ENCODE results near the gene CALN1.
"Not testable (repeated sequence)": the region's sequence is repeated elsewhere in the genome, so short reads cannot be mapped to it uniquely, and the experiment has no call there.

CALN1 gene

DNA sequence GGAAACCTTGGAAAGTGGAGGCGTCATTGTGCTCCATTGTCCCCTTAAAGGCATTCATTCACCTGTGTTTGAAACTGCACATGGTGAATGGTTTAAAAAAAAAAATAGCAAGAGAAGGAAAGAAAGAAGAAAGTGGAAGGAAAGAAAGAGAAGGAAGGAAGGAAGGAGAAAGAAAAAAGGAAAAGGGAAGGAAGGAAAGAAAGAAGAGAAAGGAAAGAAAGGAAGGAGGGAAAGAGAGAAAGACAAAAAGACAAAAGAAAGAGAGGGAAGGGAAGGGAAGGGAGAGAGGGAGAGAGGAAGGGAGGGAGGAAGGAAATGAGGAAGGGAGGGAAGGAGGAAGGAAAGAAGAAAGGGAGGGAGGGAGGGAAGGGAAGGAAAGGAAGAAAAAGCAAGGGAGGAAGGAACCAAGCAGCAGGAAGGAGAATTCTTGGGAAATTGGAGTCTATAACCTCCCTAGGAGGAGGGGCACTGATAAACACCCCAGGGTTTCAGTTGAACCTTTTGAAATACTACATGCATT, 66.9 kb downstream of the CALN1 start:
- no peak for TF ChIP-seq CTCF (IDR thresholded peaks at IDR 0.05; ENCODE audit: low read depth, low read length, missing control alignments)
- no peak for DNase-seq (ENCODE audit: extremely low read depth, low read depth)
- no peak overlapping the region for H3K4me3 ChIP-seq (replicated peaks; ENCODE audit: low read depth, low read length)

- no peak overlapping the region for H3K4me3 ChIP-seq (replicated peaks; ENCODE audit: low read depth, low read length)
- TF ChIP-seq CTCF (IDR thresholded peaks at IDR 0.05; ENCODE audit: low read depth, low read length, missing control alignments) = no peak
- no peak for DNase-seq (ENCODE audit: extremely low read depth, low read depth)
Observed at GRCh38 chr7:72343991-72344390, 68.1 kb downstream of the CALN1 start.

DNA sequence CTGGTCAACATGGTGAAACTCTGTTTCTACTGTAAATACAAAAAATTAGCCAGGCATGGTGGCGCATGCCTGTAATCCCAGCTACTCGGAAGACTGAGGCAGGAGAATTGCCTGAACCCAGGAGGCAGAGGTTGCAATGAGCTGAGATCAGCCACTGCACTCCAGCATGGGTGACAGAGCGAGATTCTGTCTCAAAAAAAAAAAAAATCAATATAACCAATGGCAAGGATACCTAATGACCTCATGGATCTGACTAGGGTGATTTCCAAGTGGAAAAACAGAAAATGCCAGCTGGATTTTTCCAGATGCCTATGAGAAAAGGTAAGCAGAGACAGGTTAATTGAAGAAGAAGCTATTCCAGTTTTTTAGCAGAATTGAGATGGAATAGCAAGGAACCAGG, 68.8 kb downstream of the CALN1 start:
- not testable (repeated sequence) for DNase-seq (ENCODE audit: extremely low read depth, low read depth); H3K4me3 ChIP-seq (replicated peaks; ENCODE audit: low read depth, low read length)

DNA sequence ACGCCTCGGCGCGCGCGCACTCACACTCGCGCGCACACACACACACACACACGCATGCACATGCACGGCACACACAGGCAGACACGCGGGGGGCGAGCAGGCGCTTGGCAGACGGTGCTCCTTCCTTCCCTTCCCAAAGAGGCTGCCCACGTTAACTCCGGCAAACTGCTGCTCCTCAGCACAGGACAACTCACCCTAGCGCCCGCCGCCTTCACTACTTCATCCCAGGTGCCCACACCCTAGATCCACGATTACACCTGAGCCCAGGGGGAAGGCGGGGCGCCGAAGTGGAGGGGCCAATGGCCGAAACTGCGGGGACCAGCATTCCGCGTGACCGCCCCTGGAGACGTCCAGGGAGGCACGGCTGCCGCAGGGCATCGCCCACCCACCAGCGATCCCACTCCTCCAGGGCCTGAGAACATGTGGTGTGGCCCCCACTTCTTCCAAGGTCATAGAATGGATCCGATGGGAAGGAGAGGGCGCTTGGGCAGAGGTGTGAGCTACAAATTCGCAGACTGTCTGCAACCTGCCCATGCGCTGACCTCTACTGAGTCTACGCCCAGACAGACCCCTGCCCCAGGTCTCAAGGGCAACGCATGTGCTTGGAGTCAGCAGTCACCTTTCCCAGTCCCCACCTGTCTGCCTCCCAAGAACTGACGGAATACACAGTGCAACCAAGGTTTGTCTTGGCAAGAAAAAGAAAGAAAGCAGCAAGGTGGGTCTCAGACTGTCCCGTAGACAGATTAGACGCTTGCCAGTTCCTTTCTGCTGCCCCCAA, 74.6 kb downstream of the CALN1 start:
- no peak overlapping the region for H3K4me3 ChIP-seq (replicated peaks; ENCODE audit: low read depth, low read length)
- no peak for TF ChIP-seq CTCF (IDR thresholded peaks at IDR 0.05; ENCODE audit: low read depth, low read length, missing control alignments)
- DNase-seq (ENCODE audit: extremely low read depth, low read depth) = no peak

GRCh38 chr7:72336632-72337389, 75.3 kb downstream of the CALN1 start:
- no peak overlapping the region for H3K4me3 ChIP-seq (replicated peaks; ENCODE audit: low read depth, low read length)
- DNase-seq (ENCODE audit: extremely low read depth, low read depth) = no peak
- TF ChIP-seq CTCF (IDR thresholded peaks at IDR 0.05; ENCODE audit: low read depth, low read length, missing control alignments) = no peak

DNA sequence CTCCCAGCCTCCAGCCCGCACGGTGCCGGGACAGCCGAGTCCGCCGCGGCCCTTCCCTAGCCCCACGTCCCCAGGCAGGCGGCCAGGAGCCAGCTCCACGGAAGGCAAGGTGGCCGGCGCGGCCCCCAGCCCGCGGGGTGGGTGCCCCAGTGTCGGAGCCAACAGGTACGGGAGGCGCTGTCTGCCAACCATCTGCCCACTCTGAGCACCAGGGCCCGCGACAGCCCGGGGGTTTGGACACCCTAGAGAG, 75.8 kb downstream of the CALN1 start:
- H3K4me3 ChIP-seq (replicated peaks; ENCODE audit: low read depth, low read length) = no peak overlapping the region
- TF ChIP-seq CTCF (IDR thresholded peaks at IDR 0.05; ENCODE audit: low read depth, low read length, missing control alignments) = no peak
- no peak for DNase-seq (ENCODE audit: extremely low read depth, low read depth)

- DNase-seq (ENCODE audit: extremely low read depth, low read depth) = no peak
- TF ChIP-seq CTCF (IDR thresholded peaks at IDR 0.05; ENCODE audit: low read depth, low read length, missing control alignments) = no peak
- H3K4me3 ChIP-seq (replicated peaks; ENCODE audit: low read depth, low read length) = no peak overlapping the region
Observed at GRCh38 chr7:72335561-72336381, 76.4 kb downstream of the CALN1 start.
